Upper lobe of left lung (tissue), 4 donors: ENCODE data around the gene RNF208.

Source experiments
- POLR2A ChIP-seq, 4 donors: fragments of 450-650 bp; IDR thresholded peaks; one replicate each; pipeline ENCODE4 v1.5.1; 2016 to 2017; ENCODE audit warnings: antibody characterized with exemption in 4 of 4, mild to moderate bottlenecking in 2 of 4
- TF ChIP-seq, protein P1 (sequence below), 6 experiments: fragments of 450-650 bp in 4 of 6; fragments of 200-600 bp in 2 of 6; sonication (generic) in 2 of 6; IDR thresholded peaks; one replicate each; pipeline ENCODE4 v1.5.1; 2016 to 2019; ENCODE audit warnings: antibody characterized with exemption in 6 of 6

DNA sequence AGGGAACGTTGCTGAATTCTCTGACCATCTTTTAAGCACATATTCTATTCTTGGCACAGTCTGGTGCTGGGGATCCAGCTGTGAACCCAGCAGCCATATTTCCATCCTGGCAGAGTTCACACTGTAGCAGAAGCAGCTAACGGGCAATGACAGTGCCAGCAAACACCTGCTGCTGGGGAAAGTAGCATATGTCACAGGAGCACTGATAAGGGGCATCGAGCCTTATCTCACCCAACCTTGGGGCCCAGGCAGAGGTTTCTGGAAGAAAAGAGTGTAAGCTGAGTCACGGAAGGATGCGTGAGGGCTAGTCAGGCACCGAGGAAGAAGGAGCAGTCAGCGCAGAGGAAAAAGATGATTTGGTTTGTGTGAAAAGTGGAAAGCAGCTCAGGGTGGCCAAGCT, 15.4 kb downstream of the RNF208 start:
- TF ChIP-seq, protein P1, sequence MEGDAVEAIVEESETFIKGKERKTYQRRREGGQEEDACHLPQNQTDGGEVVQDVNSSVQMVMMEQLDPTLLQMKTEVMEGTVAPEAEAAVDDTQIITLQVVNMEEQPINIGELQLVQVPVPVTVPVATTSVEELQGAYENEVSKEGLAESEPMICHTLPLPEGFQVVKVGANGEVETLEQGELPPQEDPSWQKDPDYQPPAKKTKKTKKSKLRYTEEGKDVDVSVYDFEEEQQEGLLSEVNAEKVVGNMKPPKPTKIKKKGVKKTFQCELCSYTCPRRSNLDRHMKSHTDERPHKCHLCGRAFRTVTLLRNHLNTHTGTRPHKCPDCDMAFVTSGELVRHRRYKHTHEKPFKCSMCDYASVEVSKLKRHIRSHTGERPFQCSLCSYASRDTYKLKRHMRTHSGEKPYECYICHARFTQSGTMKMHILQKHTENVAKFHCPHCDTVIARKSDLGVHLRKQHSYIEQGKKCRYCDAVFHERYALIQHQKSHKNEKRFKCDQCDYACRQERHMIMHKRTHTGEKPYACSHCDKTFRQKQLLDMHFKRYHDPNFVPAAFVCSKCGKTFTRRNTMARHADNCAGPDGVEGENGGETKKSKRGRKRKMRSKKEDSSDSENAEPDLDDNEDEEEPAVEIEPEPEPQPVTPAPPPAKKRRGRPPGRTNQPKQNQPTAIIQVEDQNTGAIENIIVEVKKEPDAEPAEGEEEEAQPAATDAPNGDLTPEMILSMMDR (IDR thresholded peaks at IDR 0.05): no peak
- no peak for TF ChIP-seq POLR2A (IDR thresholded peaks at IDR 0.05)
